Activated naive CD4-positive, alpha-beta T cell (primary cell): Measurements from ENCODE around the gene CCNL2.
"Not testable (repeated sequence)": the region's sequence is repeated elsewhere in the genome, so short reads cannot be mapped to it uniquely, and the experiment has no call there.

ENCODE experiments used
- DNase-seq, 4 experiments: peaks; one replicate each; lab custom pipeline; 2025; lab: John Stamatoyannopoulos, UW

Gene CCNL2

DNA sequence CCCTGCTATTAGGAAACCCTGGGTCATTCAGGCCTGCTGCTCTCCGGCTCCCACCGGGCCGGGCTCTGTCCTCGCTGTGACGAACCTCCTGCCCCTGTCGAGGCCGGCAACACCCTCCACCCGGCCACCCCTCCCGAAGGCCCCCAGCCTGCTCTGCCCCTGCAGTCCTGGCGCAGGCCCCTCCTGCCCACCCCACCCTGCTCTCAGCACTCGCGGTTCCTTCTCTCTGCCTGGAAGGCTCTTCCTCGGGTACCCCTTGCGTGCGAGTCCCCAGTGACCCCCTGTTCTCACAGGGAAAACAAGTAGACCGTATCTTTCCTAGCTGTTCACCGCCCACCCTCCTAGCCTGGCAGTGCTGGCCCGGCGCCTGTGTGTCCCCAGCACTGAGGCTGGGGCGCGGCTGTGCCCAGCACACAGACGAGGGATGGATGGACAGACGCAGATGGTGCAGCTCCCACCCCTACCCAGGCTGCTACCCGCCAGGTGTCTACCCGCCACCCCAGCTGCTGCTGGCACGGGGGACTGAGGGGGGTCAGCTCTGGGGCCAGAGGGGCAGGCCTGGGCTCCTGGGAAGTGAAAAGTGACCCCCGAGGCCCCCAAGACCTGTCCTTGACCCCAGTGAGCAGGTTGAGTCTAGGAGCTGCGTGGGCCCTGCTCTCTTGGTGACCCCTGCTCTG is 33.3 kb upstream of the CCNL2 start:
- no peak for DNase-seq

DNA sequence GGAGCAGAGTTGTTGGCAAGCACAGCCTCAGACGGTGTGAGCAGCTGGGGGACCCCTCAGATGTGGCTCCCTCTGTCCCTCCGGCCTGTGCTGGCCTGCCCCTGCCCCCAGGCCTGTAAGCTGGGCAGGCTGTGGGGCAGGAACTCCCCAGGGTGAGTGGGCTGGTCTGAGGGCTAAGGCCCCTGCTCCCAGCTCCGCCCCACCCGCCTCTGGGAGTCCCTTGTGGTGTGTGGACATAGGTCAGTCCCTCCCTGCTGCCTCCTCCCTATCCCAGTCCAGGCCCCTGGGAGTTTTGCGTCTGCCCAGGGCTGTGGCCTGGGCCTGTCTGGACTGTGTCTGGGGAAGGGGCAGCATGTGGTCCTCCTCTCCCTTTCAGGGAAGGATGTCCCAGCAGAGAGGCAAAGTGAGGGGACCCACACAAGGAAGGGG is 32.7 kb upstream of the CCNL2 start:
- DNase-seq, result no peak

DNA sequence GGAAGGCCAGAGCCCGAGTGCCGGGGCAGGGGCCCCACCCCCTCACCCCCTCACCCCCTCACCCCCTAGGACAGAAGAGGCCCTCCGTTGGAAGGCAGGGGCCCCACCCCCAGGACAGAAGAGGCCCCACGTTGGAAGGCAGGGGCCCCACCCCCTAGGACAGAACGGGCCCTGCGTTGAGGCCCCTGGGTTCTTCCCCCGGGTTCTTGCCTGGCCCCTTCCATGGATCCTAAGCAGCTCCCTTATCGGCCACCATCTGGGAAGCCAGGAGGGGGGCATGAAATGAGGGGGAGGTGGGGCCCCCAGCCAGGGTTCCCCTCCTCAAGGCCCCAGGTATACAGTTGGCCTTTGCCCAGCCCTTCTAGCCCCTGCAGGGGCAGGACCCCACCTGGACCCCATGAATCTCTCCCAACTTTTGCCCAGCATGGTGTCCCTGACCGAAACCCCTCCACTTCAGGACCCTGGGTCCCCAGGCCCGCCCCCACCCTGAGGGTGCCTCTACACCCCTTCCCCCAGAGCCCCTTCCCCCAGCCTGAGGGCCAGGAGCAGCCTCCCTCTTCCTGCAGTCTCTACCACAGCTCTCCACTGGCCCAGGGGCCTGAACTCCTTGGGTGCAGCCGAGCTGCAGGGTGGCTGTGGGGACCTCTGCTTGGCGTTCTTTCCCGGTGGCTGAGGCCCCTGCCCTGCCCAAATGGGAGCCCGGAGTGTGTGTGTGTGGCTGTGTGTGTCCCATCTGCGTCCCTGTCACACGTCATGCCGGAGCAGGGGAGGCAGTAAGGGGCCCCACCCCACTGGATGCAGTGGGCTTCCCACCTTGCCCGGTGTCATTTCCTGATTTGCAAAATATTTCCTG is 32.1 kb upstream of the CCNL2 start:
- no peak for DNase-seq

DNA sequence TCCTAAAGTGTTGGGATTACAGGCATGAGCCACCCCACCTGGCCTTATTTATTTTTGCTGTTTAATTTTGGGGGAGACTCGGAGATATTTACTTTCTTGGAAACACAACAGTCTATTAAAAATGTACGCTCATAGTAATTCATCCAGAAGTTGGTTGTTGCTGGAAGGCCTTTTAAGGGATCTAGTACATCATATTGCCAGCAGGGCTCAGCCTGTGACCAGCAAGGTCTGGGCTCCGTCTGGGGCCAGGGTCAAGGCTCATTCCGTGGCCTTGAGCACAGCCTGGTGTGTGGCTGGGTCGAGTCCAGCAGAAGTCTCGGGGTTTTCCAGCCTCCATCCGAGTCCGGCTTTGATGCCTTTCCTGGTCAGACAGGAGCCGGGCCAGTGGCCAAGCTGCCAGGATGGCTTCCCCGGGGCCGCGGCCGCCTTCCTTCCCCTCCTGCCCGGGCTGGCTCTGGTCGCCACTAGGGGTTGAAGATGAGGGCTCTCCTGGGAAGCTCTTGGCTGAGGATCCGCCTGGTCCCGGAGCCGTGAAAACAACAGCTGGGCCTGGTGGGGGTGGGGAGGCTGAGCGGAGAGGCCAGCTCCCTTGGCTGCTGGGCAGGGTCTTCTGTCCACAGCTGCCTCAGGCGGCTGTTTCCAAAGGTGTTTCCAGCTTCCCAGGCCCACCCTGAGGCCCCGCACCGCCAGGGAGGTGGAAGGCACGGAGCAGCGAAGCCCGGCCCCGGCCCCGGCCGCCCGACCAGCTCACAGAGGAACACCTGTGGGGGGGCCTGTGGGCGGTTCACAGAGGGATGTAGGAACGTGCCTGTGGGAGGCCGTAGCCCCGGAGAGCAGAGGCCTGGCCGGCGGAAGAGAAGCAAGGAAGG is 31.2 kb upstream of the CCNL2 start:
- DNase-seq, result no peak

DNA sequence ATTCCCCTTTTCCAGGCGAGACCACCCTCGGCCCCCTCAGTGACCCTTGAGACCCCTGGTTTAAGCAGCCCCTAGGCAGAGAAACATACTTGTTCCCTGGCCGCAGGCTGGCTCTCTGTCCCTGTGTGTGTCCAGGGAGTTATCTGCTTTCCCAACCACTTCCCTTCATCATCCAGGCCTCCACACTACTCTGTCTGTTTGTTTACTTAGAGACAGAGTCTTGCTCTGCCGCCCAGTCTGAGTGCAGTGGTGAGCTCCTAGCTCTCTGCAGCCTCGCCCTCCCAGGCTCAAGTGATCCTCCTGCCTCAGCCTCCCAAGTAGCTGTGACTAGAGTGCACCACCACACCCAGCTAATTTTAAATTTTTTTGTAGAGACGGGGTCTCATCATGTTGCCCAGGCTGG is 30.5 kb upstream of the CCNL2 start:
- no peak for DNase-seq

DNA sequence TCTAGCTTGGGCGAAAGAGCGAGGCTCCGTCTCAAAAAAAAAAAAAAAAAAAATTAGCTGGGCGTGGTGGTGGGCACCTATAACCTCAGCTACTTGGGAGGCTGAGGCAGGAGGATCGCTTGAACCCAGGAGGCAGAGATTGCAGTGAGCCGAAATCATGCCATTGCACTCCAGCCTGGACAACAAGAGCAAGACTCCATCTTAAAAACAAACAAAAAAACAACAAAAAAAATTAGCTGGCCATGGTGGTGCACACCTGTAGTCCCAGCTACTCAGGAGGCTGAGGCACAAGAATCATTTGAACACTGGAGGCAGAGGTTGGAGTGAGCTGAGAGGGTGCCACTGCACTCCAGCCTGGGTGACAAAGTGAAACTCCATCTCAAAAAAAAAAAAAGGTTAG is 29.8 kb upstream of the CCNL2 start:
- DNase-seq, result not testable (repeated sequence)

DNA sequence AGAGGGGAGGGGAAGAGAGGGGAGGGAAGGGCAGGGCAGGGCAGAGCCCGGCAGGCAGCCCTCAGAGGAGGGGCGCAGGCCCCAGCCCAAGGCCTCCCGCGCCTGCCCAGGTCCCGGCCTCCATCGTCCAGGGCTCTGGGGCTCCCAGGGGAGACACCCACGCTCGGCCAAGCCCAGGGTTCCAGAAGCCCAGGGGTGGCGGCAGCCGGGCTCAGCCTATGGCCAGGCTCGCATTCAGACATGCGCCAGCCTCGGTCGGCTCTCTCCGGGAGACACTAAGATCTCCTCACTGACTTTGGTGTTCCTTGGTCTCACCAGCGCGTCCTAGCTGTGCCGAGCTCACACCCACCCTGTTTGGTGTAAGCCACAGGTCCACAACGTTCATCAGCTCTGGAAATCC is 29.0 kb upstream of the CCNL2 start:
- no peak for DNase-seq

DNA sequence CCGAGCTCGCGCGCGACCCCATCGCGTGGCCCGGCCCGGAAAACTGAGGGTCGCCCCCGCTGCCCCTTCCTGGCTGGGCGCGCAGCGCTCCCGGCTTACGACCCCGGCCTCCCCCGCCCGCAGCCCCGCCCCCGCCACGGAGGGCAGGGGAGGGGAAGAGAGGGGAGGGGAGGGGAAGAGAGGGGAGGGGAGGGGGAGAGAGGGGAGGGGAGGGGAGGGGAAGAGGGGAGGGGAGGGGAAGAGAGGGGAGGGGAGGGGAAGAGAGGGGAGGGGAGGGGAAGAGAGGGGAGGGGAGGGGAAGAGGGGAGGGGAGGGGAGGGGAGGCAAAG is 28.6 kb upstream of the CCNL2 start:
- DNase-seq, result no peak

DNA sequence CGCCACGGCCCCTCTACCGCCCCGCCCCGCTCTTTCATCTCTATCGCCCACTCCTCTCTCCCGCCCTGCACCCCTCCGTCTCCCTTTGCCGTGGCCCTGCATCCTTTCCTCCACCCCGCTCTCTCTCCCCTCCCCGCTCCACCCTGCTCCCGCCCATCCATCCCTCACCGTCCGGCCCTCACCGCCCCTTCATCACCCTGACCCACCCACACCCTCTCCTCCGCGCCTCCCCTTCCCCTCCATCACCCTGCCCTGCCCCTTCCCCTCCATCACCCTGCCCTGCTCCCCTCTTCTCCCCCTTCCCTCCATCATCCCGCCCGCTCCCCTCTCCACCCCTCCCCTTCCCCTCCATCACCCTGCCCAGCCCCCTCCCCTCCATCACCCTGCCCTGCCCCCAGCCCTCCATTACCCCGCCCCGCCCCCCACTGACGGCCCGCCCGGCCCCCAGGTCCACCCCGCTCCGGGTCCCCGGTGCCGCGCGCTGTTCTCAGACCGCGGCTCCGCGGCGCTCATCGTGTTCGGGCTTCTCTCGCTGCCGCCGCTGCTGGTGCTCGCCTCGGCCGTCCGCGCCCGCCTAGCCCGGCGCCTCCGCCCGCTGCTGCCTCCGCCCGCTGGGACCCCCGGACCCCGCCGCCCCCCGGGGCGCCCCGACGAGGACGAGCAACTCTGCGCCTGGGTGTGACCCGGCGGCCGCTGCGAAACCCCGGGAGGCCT is 28.1 kb upstream of the CCNL2 start:
- no peak for DNase-seq

DNA sequence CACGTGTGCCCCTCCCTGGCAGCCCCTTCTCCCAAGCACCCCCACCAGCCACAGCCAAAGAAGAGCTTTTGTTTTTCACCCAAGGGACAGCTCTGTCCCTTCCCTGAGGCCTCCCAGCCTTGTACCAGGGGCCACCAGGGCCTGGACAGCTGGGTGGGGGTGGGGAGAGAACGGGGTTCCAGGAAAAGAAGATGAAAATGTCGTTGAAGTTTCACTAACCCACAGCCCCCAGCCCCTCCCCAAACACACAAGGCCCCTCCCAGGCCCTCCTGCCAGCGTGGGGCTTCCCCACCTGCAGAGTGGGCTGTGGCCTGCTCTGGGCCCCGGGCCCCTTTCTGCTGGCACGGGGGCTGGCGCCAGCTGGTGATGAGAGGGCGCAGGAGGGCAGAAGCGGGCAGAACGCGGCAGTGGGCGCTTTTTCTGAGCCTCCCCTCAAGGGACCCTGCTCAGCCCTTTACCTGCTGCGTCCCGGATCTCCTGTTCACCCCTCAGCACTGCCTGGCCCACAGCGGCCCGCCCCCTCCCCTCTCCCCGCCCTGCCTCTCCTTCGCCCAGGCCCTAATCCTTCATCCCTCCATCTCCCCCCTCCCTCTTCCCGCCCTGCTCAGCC is 27.5 kb upstream of the CCNL2 start:
- no peak for DNase-seq

DNA sequence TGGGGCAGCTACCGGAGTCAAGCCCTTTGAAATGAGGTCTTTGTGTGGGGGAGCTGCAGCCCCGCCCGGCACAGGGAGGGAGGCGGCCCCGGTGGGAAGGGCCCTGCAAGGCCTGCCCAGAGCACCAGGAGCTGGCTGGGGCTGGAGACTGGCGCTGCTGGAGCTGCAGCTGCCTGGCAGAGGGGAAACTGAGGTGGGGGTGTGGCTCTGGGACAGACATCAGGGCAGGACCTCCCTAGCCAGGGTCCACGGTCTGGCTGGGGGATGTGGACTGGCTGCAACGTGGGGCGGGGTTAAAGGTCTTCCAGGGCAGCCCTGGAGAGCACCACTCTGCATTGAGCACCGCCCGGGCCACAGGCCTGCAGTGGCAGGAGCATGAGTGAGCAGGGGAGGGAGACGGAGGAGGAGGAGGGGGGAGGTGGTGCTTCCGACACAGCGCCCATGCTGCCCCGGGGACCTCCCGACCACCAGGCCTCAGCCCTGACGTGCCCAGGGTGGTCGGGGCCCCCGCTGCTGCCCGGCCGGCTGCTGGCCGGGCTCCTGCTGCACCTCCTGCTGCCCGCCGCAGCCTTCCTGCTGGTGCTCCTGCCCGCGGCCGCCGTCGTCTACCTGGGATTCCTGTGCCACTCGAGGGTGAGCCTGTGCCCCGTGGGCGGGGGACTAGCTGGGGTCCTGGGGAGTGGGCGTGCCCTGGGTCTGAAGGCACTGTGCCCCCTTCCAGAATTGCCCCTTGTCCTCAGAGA is 26.8 kb upstream of the CCNL2 start:
- no peak for DNase-seq

DNA sequence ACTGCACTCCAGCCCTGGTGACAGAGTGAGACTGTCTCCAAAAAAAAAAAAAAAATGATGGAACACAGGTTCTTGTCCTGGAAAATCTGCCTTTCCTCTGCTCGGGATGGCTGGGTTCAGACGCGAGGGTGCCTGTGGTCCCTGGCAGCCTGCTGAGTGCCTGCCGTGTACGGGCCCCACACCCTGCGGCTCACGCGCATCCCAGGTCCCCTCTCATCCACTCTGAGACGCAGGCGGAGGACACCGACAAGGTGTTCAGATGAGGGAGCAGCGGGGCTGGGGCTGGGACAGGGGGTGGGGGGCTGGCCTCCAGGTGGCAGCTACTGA is 26.3 kb upstream of the CCNL2 start:
- no peak for DNase-seq

DNA sequence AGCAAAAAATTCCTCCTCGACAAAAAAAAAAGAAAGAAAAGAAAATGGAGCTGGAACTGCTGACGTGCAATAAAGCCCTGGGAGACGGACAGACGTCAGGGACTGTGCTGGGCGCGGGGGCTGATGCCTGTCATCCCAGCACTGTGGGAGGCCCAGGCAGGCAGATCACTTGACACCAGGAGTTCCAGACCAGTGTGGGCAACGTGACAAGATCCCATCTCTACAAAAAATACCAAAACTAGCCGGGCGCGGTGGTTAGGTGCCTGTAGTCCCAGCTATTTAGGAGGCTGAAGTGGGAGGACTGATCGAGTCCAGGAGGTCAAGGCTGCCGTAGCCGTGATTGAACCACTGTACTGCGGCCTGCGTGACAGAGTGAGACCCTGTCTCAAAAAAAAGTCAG is 25.6 kb upstream of the CCNL2 start:
- DNase-seq, result no peak

DNA sequence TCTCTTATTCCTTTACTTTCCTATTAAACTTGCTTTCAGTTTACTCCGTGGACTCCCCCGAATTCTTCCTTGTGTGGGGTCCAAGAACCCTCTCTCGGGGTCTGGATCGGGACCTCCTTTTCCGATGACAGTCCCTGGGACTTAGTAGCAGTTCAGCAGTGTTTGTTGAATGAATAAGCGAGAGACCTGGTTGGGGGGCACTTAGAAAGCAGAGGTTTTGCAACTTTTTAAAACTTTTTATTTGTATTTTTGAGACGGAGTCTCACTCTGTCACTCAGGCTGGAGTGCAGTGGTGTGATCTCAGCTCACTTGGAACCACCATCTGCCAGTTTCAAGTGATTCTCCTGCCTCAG is 24.1 kb upstream of the CCNL2 start:
- no peak for DNase-seq

DNA sequence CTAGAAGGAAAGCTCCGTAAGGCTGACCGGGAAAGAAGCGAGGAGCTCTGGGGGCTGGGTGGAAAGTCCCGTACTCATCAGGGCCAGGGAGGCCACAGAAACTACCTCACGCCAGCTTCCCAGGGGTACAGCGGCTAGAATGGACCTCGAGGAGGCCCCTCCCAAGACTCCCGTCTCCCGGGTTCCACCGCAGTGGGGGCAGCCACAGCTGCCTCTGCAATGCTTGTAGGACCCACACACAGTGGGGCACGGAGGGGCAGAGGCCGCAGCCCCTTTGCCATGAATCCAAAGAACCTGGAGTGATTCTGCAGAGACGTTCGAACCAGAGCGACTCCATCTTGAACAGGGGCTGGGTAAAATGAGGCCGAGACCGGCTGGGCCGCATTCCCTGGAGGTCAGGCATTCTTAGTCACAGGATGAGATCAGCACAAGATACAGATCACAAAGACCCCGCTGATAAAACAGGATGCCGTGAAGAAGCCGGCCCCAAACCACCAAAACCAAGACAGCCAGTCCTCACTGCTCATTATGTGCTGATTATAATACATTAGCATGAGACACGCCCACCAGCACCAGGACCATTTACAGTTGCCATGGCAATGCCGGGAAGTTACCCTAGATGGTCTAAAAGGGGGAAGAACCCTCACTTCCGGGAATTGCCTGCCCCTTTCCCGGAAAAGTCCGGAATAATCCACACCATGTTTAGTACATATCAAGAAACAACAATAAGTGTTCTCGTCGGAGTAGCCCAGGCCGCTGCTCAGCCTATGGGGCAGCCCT is 23.5 kb upstream of the CCNL2 start:
- DNase-seq, result no peak

DNA sequence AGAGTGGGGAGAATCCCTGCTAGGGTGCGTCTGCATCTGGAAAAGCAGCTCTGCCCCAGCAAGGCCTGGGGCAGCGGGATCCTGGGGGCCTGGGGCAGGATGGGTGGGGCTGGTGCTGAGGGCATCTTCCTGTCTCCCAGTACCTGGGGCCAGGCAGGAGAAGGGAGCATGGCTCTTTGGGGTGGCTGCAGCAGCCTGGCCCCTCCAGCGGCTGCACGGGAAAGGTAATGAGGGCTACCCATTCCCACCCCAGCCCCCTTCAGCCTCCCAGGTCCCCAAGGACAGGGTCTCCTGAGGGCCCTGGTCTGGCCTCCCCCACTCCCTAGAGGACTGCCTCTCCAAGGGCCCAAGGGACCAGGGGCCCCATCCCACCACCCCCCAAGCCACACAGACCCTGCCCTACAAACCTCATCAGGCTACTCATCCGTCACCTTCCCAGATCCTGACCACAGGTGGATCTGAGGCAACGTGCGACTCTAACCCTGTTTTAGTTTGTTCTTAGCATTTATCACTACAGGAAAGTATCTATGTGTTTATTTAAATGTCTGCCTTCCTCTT is 22.9 kb upstream of the CCNL2 start:
- no peak for DNase-seq

DNA sequence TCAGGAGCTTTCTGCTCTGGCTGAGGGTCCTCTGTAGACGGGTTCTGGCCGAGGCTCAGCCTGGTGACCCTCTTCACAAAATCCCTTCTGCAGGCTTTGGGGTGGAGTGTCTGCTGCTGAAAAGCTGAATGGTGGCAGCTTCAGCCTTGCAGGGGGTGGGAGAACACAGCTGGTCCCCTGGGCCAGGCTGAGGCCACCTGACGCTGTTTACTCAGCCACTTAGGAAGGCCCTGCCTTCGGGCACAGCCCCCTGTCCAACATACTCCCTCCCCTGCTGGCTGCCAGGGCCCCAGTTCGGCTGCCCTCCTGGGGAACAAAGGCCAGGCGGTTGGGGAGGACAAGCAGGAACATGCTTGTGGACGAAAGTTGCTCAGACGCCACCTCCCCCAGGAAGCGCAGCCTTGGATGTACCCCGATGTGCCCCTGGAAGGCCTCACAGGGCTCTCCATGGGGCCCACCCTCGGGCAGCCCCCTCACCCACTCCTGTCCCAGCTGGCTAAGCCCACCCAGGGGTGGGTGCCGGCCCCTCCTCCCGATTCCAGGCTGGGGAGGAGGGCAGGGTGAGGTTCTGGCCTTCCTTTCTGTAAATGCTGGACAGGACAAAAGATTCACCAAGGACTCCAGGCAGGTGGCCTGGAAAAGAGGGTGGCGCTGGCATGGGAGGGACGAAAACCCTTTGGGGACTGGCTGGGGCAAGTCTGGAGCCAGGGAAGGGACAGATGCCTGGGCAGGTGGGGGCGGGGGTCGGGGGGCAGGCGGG is 22.2 kb upstream of the CCNL2 start, which contains the start of gene ANKRD65:
TSS of gene ANKRD65 (minus strand) at position 130 of the 760 bp plus-strand sequence. CDS start 271 bp downstream, outside the sequence.
- no peak for DNase-seq

DNA sequence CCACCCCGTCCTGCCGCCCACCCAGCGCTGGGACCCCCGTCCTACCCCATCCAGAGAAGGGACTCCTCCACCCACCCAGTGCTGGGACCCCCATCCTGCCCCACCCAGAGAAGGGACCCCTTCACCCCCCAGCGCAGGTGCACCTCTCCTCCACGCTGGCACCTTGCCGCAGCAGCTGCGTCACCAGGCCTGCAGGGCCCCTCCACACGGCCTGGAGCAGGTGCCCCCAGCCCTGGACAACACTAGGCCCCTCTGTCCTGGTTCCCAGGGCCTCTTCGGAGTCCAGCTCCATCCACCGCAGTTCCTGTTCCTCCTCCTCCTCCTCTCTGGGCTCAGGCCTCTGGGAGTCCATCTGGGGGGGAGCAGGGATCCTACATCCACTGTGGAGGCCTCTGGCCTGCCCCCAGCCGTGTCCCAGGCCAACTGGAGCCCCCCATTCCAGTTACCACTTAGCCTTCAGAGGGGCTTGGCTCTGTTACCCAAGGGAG is 21.6 kb upstream of the CCNL2 start:
- DNase-seq, result no peak
